HG03039 (cell line): Measurements from ENCODE around the gene RECQL.
"Not testable (repeated sequence)": the region's sequence is repeated elsewhere in the genome, so short reads cannot be mapped to it uniquely, and the experiment has no call there.

Source experiments
- ATAC-seq: cut with Tn5 transposase; IDR thresholded peaks from one replicate; pipeline ENCODE4 v1.9.1; 2021; ENCODE audit warnings: mild to moderate bottlenecking, moderate library complexity; ENCODE audit not compliant: unreplicated experiment

Gene RECQL

DNA sequence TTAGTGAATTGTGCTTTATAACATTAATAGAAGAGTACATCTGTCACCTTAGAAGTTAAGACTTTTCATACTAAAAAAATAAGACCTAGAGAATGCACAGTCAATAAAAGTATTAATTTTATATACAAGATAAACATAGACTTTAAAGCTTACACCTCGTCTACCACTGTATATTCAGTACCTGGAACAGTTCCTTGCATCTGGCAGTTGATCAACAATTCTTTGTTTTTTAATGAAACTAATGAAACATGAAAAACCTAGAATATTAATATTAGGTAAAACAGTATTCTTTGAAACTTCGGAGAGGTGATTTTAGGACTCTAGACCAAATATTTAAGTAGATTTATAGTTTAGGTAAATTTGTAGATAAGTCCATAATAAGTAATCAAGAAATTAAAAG lies 4.5 kb upstream of the RECQL start:
- ATAC-seq: no peak

DNA sequence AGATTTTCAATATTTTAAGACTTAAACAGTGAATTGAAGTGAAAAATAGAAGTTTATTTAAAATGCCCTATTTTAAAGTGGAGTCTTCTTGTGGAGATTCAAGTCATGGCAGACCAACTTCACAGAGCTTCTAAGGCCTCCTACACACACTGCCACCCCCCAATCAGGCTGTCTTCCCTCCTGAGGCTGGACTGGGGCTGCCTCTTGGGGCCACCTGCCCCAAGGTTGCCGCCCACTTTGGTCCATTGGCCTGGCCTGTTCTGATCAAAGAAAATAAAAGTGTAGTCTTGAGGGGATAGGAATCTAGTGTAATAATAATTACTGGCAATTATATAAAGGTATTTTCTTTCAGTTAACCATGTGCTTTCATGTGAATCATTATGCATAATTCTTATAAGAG lies 1.4 kb upstream of the RECQL start:
- ATAC-seq: no peak

DNA sequence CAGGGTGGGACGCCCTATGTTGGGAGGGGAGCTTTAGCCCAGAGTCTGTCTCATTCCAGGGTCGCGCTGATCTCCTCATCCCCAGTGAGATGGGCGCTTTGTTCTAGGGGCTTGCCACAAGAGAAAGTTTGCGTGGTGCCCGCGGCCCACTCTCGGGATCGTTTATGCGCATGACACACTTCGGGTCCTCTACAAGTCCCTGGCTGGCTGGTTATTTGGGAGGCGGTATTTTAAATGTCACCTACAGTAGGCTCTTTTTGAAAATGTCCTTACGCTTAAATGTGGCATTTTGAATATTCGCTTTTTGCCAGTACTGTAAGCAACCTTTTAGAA lies 695 bp upstream of the RECQL start:
- ATAC-seq: peak; percentile 2

DNA sequence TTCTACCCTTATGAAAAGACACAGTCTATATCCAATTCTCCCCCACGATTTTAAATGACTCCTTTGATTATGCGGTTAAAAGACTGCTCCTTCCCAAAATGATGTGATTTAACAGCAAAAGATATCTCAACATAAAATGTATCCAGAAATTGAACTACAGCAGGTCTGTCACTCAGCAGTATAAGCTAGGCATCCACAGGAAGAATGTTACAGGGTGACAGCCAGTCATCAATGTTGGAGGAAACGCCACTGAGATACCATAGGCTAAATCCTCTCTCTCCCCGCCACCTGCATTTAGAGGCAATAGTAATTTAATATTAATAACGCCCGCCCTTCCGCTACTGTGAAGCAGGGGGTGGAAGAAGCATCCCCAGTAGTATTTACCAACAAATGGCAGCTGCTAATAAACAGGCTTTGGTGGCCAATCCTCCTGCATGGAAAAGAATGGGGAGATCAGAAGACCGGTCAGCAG lies 613 bp downstream of the RECQL start:
- no peak for ATAC-seq

DNA sequence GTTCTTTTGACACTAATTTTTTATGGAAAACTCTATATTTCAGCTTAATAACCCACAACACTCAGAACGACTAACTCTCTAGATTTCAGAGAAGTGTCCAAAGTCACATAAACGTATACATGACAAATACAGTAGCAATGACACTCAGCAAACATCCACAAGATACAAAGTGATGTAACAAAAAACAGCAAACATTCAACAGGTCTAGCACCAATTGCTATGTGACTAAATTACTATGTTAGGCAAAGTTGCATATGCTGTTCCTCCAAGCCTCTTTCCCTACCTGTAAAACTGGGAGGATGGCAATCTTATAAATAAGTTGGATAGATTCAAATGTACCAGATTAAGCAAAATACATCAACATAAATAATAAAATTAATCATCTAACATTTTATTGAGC lies 1.7 kb downstream of the RECQL start:
- ATAC-seq: no peak

DNA sequence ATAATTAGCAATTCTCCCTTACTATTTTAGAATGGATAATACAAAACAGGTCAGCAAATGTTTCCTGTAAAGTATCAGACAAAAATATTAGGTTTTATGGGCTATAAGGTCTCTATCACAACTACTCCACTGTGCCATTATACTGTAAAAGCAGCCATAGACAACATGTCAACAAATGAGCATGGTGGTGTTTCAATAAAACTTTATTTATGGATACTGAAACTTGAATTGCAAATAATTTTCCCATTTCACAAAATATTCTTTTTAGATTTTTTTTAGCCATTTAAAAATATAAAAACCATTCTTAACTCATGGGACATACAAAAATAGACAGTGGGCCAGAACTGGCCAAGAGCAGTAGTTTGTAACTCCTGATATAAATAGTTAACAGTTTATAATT lies 15.4 kb downstream of the RECQL start:
- ATAC-seq: no peak

DNA sequence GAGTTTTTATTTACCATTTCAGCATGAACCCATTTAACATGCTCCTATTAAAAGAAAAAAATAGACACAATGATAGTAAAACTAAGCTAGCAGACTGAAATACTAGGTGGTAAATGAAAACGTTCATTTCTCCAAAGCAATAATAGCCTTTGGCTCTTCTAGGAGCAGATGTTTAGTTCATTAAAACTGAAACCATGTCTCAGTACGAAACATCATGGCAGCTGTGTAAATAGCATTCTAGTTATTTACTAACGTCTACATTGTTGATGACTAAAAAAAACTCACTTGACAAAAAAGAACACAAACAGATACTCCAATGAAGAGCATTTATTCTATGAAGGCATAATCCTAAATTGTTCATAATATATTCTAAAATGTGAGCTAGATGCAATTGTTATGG lies 17.9 kb downstream of the RECQL start:
- ATAC-seq: no peak

DNA sequence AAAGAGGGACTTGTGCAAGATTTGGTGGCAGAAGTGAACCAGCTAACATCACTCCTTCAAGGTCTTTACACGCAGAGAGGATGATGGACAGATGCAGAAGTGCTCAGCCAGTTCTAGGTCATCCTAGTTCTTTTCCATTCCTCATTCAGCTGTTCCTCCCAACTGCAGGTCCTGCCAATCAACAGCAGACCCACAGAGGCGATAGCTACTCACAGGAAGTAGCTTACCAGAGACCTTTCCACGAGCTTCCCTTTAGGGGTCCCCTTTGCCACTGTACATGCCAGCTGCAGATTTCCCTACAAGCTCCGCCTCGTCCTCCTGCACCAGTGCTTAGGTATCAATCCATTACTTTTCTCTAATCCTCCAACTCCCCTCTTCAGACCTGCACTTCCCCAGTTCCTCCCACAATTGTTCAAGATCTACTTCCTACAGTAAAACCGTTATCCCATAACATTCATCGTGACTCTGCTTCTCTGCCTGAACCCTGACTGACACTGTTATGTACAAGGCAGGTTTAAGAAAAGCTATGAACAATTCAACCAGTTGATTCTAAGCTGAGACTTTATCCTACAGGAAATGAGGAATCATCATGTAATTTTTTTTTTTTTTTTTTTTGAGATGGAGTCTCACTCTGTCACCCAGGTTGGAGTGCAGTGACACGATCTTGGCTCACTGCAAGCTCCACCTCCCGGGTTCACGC lies 22.5 kb downstream of the RECQL start:
- no peak for ATAC-seq

DNA sequence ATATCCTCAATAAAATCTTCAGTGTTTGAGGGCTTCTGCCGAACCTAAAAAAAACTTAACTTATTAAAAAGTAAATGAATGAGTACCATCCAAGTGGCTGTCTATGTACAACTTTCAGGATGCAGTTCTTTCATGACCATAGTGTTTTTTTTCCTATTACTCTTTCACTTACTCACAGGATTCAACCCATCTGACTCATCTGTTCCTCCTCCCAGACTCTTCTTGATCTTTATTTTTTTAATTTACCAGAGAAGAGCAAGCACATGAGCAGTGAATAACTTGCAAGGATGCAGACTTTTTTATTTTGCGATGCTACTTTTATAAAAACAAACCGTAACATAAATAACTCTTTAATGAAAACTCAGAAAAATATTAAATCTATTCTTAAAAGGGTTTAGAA lies 24.5 kb downstream of the RECQL start:
- no peak for ATAC-seq

DNA sequence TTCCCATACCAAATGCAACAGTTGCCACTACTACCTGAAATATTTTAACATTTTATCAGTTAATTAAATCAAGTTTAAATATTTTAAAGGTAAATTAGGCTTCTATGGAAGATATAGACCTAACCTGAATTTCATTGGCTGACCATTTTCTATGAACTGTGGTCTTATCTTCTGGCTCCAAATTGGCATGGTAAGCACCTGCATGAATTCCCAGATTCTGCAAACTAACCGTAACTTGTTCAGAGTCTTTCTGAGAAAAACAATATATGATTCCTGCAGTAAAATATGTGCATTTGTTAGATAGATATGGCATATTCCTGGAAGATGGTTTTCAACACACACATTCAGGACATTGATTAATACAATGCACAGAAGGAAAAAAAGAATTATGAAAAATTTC lies 25.9 kb downstream of the RECQL start:
- ATAC-seq: no peak

DNA sequence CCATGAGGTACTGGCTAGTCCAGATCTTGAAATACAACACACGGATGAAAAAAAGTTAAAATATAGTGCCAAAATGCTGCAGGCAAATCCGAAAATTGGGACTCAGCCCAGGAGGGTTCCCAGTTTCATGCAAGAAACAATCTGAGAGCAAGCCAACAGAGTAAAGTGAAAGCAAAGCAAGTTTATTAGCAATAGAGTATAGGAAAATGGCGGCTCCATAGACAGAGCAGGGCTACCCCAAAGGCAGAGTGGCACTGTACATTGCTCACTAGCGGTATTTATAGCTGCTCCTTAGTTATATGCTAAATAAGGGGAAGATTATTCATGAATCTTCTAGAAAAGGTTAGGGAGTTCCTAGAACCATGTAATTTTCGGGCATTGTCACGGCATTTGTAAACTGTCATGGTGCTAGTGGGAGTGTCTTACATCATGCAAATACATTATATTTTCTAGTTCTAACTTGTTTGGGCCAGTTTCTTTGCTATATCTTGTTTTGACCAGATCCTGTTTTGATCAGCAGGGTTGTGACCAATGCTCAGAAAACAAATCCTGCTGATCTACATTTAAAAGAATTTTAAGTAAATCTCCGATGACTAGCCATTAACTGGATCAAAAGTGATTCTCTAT lies 29.1 kb downstream of the RECQL start:
- ATAC-seq: no peak

DNA sequence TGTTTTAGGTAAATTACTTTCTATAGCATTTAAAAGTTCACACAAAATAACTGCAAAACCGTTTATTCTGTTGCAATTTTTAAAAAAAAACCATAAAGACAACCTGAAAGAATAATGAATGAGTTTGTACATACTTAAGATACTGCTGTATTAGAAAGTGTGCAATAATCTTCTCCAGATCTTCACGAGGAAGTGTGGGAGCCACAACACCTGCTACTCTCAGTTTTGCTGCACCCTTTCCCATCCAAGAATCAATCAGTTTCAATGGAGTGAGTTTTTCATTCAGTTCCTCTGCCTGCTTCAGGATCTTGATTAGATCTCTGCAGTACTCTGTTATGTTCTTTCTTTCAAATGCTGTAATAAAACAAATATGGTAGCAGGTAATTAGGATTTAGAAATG lies 30.1 kb downstream of the RECQL start:
- no peak for ATAC-seq

DNA sequence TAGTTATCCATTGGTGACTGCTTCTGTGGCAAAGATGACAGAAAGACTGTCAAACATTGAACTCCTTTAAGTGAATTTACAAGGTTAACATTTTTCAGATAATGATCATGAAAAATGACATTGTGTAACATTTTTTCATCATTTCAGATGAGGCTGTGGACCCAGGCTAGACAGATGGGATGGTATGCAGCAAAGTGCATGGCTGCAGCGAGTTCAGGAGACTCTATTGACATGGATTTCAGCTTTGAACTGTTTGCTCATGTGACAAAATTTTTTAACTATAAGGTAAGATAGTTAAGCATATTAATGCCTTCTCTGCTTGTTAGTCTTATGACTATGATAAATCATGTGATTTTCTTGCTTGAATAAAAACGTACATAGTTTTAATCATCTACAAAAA lies 34.1 kb downstream of the RECQL start:
- ATAC-seq: not testable (repeated sequence)

DNA sequence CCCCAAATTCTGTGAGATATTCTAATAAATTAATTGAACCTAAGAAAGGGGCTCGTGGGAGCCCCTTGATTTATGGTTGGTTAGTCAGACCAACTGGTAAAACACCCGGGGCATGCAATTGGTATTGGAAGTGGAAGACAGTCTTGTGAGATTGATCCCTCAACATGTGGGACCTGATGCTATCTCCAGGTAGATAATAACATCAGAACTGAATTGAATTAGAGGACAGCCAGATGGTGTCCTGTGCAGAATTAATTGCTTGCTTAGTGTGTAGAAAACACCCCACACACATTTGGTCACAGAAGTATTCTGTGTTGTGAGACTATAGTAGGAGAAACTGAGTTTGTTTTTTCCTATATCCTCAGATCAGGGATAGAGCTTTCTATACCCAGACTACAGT lies 42.0 kb downstream of the RECQL start:
- ATAC-seq: no peak

DNA sequence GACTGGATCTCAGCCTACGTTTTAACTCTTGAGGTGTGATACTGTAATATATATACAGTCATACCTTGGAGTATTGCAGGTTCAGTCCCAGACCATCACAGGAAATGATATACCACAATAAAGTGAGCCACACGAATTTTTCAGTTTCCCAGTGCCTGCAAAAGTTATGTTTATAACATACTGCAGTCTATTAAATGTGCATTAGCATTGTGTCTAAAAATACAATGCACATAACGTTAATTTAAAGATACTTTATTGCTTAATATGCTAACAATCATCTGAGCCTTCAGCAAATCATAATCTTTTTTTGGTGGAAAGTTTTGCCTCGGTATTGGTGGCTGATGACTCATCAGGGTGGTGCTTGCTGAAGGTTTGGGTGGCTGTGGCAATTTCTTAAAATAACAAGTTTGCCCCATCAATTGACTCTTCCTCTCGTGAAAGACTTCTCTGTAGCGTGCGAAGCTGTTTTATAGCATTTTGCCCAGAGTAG lies 45.1 kb downstream of the RECQL start:
- no peak for ATAC-seq

DNA sequence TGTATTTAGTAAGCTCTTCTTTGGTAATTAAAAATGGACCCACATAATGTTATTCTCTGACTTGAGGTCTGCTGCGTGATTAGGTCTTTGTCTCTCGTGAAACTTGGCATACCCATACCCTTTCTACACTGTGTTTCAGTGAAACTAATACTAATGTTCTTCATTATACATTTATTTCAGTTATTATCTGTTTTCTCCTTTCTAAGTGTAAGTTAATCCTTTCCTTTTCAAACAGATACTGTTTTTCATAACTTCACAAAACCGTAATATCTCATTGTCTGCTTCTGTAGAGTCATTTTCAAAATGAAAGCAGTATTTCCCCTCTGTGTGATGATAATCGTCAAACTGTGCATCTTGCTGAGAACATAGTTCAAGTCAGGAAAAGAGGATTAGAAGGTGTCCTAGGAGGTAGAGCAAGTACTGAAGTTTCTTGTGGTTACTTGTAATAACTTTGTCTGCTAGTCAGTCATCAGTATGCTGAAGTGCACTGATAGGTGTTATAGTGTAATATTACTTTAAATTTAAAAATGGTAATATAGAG lies 48.1 kb downstream of the RECQL start:
- ATAC-seq: peak; percentile 47

DNA sequence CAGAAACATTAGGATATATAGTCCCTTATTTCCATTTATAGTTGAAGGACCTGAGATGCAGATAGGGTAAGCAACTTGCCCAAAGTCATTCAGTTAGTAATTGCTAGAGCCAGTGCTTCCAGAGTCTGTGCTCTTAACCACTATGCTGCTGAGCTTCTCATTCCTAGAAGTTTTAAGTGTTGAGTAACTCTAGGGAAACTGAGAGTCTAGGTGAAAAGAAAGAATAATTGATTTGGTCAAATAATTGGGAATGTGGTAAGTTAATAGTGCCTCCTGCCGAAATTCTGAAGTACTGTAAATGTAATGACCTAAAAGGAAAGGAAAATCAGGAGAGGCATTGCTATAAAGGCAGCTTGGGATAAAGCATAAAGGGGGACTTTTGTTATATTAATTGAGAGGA lies 49.9 kb downstream of the RECQL start:
- ATAC-seq: no peak

DNA sequence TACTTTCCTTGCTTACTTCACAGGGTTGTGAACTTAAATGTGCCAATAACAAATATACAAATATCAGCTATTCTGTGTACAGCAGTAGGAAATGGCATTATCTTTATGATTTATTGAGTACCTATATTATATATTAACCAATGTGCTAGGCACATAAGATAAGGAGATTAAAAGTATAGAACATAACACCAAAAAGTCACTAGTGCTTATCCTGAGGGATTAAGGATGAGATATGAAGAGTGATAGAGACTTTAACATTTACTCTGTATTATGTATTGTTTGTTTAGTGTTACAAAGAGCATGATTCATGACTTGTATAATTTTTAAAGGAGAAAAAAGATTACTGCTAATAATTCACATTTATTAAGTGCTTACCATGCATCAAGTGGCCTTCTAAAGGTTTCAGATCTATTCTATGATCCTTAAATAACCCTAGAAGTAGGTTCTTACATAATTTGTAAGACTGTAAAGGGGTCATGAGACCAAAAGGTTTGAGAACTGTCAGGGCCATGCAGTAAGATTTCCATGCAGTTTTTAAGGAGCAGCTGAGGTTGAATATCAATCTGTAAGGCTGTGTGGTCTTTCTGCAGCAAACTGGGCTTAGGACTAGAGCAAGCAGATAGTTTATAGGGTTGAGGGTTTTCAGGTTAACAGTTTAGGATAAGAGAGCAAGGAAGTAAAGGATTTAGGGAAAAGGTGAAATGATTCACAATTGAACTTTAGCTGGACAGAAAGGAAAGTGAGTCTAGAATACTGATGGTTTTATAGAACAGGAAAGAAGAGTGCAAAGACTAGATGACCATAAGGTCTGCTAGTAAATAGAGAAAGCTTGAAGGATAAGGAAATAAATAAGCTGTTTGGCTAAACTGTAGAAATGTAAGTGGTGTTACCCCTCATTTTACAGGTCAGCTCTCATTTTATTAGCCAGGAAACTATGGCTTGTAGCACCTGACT lies 57.0 kb downstream of the RECQL start:
- no peak for ATAC-seq

DNA sequence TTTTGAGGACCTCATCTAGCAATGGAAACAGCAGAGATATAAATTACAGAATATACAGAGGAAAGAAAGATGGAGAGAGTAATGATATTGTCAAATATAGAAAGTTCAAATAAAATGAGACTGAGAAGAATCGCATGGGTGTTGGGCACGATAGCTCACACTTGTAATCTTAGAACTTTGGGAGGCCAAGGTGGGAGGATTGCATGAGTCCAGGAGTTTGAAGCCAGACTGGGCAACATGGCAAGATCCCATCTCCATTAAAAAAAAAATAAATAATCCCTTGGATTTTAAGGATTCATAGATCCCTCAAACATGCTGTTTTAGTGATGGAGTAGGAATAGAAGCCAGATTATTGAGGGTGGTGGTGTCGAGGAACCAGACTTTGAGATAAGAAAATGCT lies 62.1 kb downstream of the RECQL start:
- no peak for ATAC-seq

DNA sequence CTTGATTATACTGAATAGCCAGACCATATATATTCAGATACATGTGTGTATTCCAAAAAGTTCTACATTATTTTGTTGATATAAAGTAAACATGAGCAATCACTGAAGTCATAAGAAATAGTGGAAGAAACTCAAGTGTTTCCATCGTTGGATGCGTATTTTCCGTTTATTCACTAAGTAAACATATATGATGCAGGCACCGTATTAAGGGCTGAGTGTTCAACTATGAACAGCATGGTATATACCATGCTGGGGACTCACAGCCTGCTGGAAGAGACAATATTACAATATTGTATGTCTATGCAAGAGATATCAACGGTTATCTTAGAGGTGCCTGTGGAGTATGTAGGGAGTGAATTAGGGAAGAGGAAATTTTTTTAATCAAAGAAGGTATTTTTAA lies 62.8 kb downstream of the RECQL start:
- ATAC-seq: no peak

DNA sequence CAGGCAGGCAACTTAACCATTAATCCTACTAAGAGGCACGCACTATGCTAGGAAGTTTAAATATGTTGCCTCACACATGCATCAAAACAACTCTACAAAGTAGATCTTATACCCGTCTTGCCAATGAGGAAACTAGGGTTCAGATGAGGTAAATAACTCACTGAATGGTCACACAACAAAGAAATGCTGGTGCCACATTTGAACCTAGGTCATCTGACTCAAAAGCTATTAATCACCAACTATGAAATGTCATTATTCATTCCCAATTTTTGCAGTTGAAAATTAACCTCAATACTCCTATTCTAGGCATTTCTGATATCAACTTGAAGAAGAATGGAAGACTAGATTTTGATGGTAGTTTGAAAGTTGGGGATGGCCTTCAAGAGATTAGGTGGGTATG lies 66.7 kb downstream of the RECQL start:
- ATAC-seq: no peak
